Measurements from ENCODE around the gene SPPL2A.

DNA sequence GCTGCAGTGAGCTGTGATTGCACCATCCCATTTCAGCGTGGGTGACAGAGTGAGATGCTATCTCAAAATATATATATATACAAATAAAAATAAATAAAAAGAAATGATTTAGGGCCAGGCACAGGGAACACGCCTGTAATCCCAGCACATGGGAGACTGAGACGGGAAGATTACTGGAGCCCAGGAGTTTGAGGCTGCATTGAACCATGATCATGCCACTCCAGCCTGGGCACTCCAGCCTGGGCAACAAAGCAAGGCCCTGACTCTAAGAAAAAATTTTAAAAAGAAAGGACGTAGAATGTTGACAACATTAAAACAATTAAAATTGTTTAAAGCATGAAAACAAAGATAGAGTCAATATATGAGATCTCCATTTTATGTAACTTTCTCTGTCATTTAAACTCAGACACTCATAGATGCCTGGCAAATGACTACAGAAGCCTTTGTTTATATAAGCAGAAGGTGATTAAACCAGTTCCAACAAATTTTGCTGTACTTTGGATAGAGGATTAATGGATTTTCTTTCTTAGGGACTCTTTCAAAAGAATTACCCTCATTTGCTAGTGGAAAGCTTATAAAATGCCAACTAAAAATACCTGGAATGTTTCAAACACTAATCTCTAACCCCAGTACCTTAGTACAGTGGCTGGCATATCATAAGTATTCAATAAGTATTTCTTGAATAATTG, 68.3 kb downstream of the SPPL2A start:
- TF ChIP-seq BACH2 (CRISPR knock-in tag; IDR thresholded peaks at IDR 0.05; ENCODE audit: borderline replicate concordance) (no peak), ESRRG (CRISPR knock-in tag; IDR thresholded peaks at IDR 0.05) (no peak), ZFP30 (CRISPR knock-in tag; IDR thresholded peaks at IDR 0.05) (no peak), ZNF8 (CRISPR knock-in tag; IDR thresholded peaks at IDR 0.05) (no peak), RARB (CRISPR knock-in tag; IDR thresholded peaks at IDR 0.05) (no peak), ISL1 (CRISPR knock-in tag; IDR thresholded peaks at IDR 0.05) (no peak)
- TF ChIP-seq, protein P1, sequence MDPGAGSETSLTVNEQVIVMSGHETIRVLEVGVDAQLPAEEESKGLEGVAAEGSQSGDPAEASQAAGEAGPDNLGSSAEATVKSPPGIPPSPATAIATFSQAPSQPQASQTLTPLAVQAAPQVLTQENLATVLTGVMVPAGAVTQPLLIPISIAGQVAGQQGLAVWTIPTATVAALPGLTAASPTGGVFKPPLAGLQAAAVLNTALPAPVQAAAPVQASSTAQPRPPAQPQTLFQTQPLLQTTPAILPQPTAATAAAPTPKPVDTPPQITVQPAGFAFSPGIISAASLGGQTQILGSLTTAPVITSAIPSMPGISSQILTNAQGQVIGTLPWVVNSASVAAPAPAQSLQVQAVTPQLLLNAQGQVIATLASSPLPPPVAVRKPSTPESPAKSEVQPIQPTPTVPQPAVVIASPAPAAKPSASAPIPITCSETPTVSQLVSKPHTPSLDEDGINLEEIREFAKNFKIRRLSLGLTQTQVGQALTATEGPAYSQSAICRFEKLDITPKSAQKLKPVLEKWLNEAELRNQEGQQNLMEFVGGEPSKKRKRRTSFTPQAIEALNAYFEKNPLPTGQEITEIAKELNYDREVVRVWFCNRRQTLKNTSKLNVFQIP (CRISPR knock-in tag; IDR thresholded peaks at IDR 0.05; ENCODE audit: borderline replicate concordance, low read depth): no peak

Measured in SK-N-SH treated with all-trans-retinoic acid at 6 μM for 48 hours (cell line).